Neural crest cell (in vitro differentiated cells): ENCODE results near the gene TMEM108. TPM values are rescaled to one million over a fixed set of nuclear protein-coding genes. Genes with fewer than 3 reads are reported as not detected.

Source experiments
- DNase-seq: peaks from one replicate; pipeline ENCODE4 v3.0.0; 2021; ENCODE audit warnings: low read depth, mixed read lengths, low spot score
- H3K27ac Mint-ChIP-seq: one replicate; pipeline ENCODE4 v1.8.0; 2021; ENCODE audit warnings: mild to moderate bottlenecking, mixed read lengths; ENCODE audit not compliant: unreplicated experiment
- H3K27me3 Mint-ChIP-seq: 2 replicates; pipeline ENCODE4 v1.8.0; 2021; ENCODE audit warnings: low read depth, mild to moderate bottlenecking, mixed read lengths
- H3K36me3 Mint-ChIP-seq: 2 replicates; pipeline ENCODE4 v1.8.0; 2021; ENCODE audit warnings: low read depth, mild to moderate bottlenecking, mixed read lengths
- H3K4me1 Mint-ChIP-seq: 2 replicates; pipeline ENCODE4 v1.8.0; 2021; ENCODE audit warnings: mixed read lengths
- H3K4me3 Mint-ChIP-seq: one replicate; pipeline ENCODE4 v1.8.0; 2021; ENCODE audit warnings: mild to moderate bottlenecking, mixed read lengths
- H3K9me3 Mint-ChIP-seq: 2 replicates; pipeline ENCODE4 v1.8.0; 2021; ENCODE audit warnings: mixed read lengths
- CTCF ChIP-seq: fragments of 200-600 bp; sonication (generic); conservative IDR thresholded peaks from 2 replicates; pipeline ENCODE4 v1.5.0; 2021; ENCODE audit warnings: antibody characterized with exemption, mild to moderate bottlenecking
- total RNA-seq: library from RNA; stranded (reverse); gene quantifications from 2 replicates; pipeline ENCODE4 v1.2.1, GENCODE V29; 2021

Gene TMEM108
- total RNA-seq, 1 donor from 2014 or later, result 5.8 TPM

- DNase-seq, result no peak
- TF ChIP-seq CTCF, result no peak
- no peaks in the 10 kb centered on the region for H3K36me3 Mint-ChIP-seq
- no peaks in the 10 kb centered on the region for H3K27me3 Mint-ChIP-seq
- H3K9me3 Mint-ChIP-seq, result no peaks in the 10 kb centered on the region
- no peaks in the 10 kb centered on the region for H3K4me1 Mint-ChIP-seq
- H3K27ac Mint-ChIP-seq, result no peak overlapping the region
- H3K4me3 Mint-ChIP-seq, result no peak overlapping the region
These were observed 36.8 kb downstream of the TMEM108 start for GRCh38 chr3:133074977-133075376.

GRCh38 chr3:133077688-133078087 lies 39.5 kb downstream of the TMEM108 start:
- DNase-seq, result no peak
- Mint-ChIP-seq H3K4me1 (no peaks in the 10 kb centered on the region), H3K4me3 (no peak overlapping the region), H3K27ac (no peak overlapping the region), H3K9me3 (peaks cover 7% of the 10 kb centered on the region), H3K27me3 (no peaks in the 10 kb centered on the region), H3K36me3 (peaks cover 9% of the 10 kb centered on the region)
- TF ChIP-seq CTCF, result no peak

DNA sequence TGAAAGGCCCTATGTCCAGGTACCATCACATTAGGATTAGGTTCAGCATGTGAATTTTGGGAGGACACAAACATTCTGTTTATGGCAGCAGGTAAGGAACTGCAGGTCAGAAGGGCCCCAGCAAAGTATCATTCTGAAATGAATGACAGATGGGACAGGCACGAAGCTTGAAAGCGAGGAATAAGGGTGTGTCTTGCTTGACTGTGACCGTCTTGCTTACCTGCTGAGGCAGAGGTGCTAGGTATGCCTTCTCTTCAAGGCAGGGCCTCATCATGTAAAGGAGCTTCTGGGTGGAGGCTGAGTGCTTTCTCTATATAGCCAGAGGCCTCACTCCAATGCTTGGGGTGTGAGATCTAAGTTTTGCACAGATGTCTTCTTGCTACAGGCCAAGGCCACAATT lies 41.4 kb downstream of the TMEM108 start:
- TF ChIP-seq CTCF, result no peak
- Mint-ChIP-seq H3K4me1 (no peaks in the 10 kb centered on the region), H3K4me3 (no peak overlapping the region), H3K36me3 (peaks cover 9% of the 10 kb centered on the region), H3K9me3 (peaks cover 7% of the 10 kb centered on the region), H3K27me3 (no peaks in the 10 kb centered on the region), H3K27ac (no peak overlapping the region)
- no peak for DNase-seq

- peaks cover 7% of the 10 kb centered on the region for H3K9me3 Mint-ChIP-seq
- H3K27ac Mint-ChIP-seq, result no peak overlapping the region
- DNase-seq, result no peak
- H3K27me3 Mint-ChIP-seq, result no peaks in the 10 kb centered on the region
- H3K4me1 Mint-ChIP-seq, result no peaks in the 10 kb centered on the region
- TF ChIP-seq CTCF, result no peak
- no peak overlapping the region for H3K4me3 Mint-ChIP-seq
- H3K36me3 Mint-ChIP-seq, result peaks cover 9% of the 10 kb centered on the region
These were observed 42.8 kb downstream of the TMEM108 start for GRCh38 chr3:133081016-133081415.

DNA sequence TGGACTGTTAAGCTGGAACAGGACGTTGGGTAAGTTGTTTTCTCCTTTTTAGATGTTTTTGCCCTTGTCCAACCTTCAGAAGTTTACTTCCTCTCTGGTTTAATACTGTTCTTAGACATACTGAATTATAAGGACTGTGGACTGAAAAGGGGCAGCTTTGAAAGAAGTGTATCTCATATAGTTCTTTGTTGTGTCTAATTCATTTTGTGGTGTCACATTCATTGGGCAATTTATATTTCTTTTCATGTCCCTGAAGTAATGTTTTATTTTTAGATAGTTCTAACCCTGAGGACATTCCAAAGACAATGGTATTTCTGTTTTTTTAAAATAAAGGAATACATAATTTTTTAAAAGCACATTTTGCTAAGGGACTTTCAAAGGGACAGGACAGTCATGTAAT lies 45.2 kb downstream of the TMEM108 start:
- no peak overlapping the region for H3K4me3 Mint-ChIP-seq
- no peak overlapping the region for H3K27ac Mint-ChIP-seq
- TF ChIP-seq CTCF, result no peak
- no peaks in the 10 kb centered on the region for H3K4me1 Mint-ChIP-seq
- no peaks in the 10 kb centered on the region for H3K27me3 Mint-ChIP-seq
- DNase-seq, result no peak
- H3K36me3 Mint-ChIP-seq, result peaks cover 9% of the 10 kb centered on the region
- H3K9me3 Mint-ChIP-seq, result peaks cover 7% of the 10 kb centered on the region
